SIG-M5 treated with dmso at 0.1 percent for 504 hours (cell line): ENCODE data around the gene DGKB.

Experiments
- DNase-seq: peaks from one replicate; lab custom pipeline; 2025; ENCODE audit not compliant: unreplicated experiment; lab: John Stamatoyannopoulos, UW

The DGKB gene

DNA sequence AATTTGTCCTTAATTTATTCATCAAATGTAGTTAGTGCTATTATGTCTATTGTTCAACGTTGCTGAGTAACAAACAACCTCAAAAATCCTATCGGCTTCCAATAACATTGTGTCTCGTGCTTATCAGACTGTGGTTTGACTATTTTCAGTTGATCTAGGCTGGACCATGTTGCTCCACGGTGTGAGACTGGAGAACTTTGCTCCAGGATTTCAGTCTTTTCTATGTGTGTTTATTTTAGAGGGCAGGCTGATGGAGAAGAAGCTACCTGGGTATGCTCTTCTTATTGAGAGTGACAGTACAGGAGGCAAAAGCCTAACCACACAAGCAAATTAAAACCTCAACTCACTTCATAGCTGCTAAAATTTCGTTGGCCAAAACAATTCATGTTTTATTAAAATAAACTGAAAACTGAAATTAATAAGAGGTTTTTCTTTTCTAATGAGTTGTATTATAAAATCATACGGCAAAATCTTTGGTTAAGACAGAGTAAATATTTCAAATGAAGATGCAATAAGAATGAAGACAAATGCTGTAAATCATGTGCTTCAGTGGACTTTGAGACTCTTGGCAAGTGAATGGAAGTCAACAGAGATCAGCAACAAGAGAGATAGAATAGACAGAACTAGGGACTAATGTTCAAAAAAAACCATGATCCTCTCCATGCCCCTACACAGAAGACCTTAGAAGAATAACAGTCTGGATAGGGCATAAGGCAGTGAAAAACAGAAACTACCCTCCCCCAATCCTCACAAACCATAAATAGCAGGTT lies 495.1 kb downstream of the DGKB start:
- DNase-seq, result no peak

DNA sequence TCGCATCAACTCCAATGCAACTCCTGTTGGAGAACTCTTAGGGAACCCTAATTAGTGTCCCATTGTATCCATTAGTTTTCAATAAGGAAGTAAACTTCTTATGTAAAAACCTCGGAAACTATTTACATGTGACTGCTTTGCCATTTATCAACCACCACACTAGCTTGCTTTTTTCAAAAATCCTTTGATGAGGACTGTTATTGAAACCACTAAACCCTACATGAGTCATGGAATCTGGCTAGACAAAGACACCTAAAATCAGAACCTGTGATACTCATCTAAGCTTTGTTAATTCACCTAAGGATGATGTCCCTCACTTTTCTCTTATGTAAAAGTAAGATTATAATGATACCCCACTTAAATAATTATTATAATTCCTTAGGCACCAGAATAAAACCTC lies 499.0 kb downstream of the DGKB start:
- DNase-seq, result no peak

DNA sequence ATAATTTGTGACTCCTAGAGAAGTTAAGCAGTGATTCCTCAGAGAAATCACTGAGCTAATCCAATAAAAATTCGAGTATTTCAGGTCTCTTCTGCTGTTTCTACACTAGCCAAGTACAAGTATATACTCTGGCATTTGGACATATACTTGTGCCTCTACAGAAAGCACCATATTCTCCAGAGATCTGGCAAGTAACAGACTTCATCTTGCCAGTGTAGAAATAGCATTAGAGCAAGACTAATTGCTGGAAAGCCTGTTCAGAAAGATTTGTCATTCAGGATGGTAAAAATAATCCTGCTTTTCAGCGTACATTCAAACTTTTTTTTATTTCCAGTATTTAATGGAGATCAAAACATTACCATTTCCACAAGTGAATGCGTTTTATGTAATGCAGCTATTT lies 502.3 kb downstream of the DGKB start:
- DNase-seq, result no peak

DNA sequence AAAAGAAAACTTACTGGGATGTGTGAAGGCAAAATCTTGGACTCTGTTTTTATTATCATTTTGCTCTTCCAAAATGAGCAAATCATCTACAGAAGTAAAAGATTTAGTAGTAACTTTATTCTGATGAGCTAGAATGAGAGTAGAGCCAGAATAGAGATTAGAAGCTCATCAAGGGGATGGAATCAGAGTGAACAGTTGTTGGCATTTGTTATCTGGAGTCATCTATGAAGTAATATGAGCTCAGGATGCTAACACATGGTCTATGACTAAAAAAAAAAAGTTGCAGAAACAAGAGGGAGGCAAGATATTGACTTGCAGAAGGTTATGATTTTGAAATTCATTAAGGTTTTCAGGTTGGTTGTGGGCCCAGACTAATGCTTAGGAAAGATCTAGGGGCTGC lies 504.0 kb downstream of the DGKB start:
- no peak for DNase-seq

DNA sequence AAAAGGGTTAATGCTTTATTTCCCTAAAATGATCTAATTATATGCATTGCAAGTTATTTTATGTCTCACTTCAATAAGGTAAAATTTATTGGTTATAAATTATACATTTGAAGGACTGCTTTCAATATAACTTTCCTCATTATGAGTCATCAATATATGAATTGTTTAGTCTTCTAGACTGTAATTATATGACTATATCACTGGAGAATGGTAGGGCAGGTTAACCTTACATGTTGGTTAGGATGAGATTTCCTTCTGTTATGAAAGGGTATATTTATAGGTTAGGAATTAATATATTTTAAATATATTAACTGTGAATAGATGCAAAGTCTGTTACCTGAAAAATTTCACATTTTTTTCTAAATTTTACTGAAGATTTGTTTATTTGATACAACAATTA lies 506.7 kb downstream of the DGKB start:
- no peak for DNase-seq

DNA sequence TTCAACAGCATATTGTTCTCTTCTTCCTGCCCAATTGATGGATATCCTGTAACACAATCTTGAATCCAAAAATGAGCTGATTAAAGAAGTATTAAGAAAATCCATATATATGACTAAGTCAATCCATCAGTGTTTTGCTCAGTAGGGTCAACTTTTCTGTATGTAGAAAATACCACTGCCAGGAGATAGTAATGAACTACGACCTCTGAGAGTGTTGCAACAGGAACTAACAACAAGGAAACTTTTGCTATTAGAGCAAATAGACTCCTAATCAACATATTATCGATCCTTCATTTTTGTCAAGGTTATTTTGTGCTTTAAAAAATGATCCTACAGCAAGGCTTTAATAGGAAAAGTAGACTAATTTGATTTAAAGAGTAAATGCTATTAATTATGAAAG lies 507.8 kb downstream of the DGKB start:
- no peak for DNase-seq

DNA sequence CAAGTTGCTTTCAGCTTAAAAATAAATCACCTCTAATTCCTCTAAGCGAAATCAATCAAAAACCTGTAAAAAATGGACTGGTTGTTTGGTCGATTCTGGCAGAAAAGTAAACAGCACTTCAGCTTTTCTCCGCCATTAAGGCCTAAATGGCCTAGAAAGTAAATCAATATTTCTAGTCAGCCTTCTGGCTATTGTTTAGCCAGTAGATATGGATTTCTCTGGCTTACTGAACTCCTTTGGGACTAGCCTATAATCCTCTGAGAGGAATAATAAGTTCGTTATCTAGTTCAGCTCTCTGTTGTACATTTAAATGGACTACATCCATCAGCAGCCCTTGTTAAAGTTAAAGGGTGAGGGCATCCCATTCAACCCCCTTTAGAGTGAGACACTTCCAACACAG lies 513.0 kb downstream of the DGKB start:
- DNase-seq, result no peak

DNA sequence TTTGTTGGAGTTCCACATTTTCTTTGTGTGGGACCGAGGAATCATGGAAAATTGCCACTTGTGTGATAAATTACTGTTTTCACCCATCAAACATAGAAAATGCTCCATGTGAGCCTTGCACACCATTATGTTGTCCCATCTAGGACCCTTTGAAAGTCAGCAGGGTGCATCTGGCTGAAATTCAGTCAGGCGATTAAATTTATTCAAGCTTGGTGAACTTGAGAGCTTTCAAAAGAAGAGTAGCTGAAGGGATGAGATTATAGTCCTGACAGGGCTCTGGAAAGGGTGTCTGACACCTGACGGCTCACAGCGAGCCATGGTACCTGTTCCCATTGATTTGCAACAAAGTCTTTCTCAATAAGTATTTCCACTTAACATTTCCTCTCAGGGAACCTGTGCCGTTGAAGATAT lies 513.4 kb downstream of the DGKB start:
- DNase-seq, result no peak

DNA sequence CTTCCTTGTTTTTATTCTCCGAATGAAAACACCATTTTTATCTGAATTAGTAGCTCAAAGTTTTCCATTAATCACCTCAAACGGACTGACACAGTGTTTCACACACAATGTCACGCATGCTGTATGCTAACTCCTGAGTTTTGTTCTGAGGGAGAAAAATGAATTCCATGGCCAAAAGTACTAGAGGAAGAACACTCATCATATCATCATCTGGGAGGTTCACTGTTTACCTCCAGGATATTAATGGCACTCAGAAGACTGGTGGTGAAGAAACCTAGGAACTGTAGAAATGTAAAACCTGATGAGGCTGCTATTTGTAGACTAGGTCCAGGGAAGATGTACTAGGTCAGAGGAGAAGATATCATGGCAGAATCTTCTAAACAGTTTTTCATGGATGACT lies 517.5 kb downstream of the DGKB start:
- DNase-seq, result no peak

DNA sequence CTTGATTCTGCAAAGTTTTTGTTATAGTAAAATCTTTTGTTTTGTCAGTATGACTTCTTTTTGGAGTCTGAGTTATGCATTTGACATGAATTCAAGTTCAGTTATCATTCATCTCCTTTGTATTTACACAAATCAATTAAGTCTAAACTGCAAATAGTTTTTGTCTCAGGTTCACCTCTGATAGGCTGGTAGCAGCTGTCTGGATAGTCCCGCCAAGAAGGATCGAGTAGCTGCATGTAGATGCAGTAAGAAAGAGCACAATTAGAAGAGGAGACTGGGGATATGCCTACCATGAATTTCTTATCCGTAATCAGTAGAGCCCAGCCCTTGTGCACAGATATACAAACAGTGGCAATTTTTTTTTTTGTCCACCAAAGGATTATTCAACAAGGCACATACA lies 520.6 kb downstream of the DGKB start:
- DNase-seq, result no peak

DNA sequence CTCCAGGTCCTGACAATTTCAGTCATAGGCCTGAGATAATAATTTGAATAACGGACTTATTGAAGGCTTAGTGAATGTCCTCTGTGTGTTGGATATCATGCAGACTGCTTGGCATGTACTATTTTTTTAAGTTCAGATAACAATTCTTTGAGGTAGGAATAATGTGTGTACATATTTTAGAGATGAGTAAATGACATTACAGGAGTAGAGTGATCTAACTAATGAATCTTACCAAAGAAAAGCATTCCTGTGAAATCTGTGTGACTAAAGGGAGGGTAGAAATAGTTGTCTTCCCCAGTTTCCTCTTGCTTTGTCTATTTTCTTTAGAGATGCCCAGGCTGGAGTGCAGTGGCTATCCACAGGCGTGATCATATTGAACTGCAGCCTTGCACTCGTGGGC lies 521.2 kb downstream of the DGKB start:
- DNase-seq, result no peak

DNA sequence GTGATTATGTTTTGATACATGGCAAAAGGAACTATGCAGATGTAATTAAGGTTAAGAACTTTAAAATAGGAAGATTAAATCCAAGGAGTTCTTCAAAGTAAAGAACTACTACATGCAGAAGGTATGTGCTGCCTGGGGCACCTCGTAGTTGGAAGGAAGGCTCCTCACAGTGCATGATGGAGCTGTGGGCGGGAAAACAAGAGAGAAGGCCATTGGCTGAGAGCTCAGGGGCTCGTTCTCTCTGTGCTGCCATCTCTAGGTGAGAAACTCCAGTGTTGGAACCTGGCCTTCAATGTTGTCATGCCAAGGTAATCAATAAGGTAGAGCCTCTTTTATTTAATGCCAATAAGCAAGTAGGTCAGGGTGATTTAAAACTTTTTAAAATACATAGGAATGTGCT lies 521.7 kb downstream of the DGKB start:
- no peak for DNase-seq

DNA sequence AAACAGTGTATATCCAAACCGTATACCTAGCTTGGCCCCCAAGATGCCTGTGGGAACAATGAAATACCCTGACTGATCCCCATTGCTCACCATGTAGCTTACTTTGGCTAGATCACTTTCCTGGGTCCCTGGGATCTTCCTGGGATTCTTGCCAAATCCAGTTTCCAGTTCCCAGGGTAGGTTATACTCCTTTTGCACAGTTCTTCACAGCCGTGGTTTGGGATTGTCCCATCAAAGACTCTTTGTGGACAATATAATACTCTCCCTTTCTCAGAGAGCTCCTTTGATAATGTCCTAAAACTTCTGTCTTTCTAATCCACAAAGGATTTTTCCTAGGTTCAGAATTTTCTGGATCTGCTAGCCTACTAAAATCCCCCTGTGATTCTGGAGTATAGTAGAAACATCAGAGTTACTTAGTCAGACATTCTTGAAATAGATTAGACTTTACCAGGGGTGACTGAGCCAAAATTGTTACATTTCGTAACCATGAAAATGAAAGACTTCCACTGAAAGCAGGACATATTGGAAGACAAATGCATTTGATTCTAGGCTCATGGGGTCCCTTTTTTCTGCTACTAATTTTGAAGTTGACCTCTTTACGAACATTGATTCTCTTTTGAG lies 524.8 kb downstream of the DGKB start:
- DNase-seq, result peak; percentile 15

DNA sequence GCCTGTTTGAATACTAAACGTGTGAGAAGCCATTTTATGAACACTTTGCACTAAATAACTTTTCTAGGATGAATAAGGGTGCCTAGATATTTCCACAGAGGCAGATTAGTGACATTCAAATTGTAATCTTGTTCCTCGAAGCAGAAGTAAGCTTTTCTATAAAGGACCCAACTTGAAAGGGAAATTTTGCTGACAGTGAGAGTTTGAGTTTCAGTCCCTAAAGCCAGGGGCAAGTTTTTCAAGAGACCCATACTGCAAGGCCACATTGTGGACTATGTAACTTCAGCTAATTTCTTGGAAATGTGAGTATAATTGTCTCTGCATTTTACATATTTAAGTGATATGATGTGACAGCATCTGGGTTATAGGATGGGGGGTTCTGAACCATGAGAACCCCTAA lies 525.8 kb downstream of the DGKB start:
- DNase-seq, result no peak

DNA sequence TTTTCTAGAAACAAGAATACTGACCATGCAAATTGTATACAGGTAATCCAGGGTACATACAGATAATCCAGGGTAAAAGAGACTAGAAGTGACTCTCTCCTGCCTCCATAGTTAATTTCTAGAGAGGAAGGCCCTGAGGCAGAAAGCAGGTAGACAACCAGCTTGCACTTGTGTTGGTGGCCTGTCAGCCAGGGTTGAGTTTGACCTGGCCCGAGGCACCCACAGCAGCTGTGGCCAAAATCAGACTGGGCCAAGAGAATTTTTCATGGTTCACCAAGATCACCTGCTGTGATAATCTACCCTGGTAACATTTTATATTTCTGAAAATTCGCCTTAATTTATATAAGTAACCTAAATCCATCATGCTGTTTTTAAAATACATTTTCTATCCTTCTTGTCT lies 526.6 kb downstream of the DGKB start:
- DNase-seq, result no peak

DNA sequence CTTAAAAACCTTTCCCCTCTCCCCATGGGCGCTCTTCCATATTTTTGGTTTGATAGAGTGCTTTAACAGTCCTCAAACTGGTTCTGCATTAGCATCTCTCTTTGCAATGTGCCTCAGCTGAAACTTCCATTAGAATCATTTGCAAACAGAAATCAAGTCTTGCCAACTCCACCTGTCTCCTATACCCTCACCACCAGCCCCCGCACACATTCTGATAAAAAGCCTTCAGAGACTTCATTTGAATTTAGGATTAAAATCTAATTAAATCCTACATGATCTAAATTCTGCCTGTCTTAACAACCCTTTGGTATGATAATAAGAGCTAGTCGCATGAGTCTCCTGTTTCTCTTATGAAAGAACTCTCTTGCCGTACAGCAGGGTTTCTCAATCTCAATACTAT lies 528.2 kb downstream of the DGKB start:
- DNase-seq, result no peak

DNA sequence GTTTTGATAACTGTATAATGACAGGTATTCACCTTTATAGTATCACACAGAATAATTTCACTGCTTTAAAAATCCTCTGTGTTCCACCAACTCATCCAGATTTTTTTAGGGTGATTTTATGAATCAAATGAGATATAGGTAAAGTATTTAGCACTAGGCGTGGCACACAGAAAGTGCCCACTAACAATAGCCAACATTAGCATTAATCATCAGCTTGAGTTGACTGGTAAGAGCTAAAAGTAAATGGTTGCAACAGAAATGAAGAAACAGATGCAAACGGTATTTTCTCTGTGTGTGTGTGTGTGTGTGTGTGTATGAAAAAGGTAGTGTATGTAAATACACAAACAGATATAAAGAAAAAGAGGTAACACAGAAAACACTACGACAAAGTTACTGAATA lies 534.3 kb downstream of the DGKB start:
- no peak for DNase-seq

DNA sequence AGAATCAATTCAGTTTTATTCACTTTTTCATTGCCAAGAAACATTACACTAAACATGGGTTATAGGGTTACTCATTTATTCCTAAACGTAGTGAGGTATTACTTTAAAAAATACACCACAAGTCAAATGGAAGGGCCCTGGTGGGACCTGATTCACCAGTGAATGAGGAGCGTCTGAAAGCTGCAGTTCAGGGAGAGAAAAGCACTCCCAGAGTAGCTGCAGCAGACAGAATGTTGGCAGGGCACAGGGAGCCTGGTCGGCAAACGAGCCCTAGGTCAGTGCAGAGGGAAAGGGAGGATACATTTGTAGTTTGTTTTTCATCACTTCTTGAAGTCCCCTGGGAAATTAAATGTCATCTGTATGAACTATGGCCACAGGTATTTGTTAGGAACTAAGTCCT lies 551.4 kb downstream of the DGKB start:
- DNase-seq, result no peak

DNA sequence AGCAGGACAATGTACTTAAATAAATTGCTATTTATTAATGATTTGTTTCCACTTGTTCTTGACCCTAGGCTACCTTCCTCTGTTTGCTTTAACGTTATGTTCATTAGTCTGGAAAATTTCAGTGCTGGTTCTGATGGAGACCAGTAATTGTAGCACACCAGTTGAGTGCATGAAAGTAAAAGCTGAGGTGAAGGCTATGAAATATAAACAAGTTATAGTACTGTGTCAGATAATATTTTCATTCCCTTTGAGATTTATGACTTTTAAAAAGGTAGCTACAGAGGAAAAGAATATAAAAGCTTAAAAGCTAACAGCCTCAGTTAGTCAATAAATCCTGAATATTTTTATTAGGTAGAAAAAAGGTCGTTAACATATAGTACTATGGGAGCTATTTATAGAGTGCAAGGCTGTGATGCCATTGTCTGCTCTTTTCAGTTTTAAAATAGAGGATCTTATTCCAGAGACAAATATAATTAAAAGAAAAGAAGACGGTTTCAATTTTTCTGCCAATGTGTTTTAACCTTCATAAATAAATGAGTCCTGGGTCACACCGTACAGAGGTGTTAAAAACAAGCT lies 561.3 kb downstream of the DGKB start:
- DNase-seq, result no peak

DNA sequence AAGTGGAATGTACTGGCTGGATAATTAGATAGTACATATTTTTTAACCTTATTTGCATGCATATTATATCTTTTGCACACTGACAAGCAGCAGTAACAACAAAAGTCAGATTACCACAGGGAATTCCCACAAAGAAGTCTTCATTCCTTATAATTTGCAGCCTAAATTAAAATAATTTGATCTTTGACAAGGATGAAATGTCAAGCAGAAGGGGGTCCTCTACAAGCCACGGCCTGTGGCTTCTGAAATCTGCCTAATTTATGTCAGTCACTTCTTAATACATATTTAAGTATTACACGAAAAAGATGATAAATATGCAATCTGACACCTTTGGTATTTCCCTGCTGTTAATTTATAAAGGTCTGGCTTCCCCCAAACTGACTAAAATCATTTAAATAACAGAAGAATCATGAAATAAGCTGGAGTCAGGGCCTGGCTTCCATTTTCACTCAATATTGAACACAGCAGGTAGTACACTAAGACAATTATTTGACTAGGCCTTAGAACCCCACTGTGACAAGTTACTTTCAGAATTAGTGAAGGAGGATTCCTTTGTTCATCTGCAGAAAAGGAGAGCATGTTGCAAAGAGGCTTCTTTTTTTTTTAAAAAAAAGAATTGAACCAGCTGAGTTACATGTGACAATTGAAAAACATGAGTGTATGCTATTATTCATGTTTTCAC lies 562.0 kb downstream of the DGKB start:
- DNase-seq, result no peak

DNA sequence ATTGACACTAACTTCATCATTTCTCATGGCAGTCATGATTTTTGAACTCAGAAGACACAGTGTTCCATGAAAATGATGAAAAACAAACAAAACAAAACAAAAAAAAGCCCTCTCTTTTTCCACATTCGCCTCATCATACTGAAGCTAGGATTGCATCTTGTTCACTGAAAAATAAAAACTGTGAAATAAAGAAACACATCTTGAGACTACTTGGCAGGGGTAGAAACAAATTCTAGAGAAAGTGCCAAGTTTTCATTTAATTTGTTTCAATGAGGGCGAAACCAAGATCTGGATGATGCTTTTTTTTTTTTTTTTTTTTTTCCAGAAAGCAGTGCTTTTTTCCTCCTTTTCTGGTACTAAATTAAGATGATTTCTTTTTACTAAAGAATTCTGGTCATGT lies 562.7 kb downstream of the DGKB start:
- no peak for DNase-seq

DNA sequence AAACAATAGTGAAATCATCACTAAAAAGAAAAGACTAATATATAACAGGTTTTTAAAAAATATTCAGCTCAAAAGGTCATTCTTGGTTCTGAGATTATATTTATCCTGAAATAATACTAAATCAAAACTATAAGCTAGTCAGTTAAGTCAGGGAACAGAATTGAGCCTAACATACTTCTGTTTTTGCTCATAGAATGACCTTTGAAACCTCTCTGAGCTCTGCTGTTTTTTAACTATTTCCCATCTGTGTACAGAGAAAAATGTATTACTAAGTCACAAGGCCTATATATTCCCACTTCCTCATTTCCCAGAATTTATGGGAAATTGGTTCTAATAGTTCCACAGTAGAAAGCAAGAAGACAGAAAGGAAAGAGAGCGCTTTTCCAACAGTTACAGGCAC lies 566.3 kb downstream of the DGKB start:
- DNase-seq, result no peak
